A549 (cell line): ENCODE data around the gene SLC35D2. TPM values are rescaled to one million over a fixed set of nuclear protein-coding genes. Genes with fewer than 3 reads are reported as not detected.
"Not testable (repeated sequence)": the region's sequence is repeated elsewhere in the genome, so short reads cannot be mapped to it uniquely, and the experiment has no call there.

Experiments used
- ATAC-seq, 2 experiments: fragments of 200-7000 bp in 1 of 2; fragments of >200 bp in 1 of 2; cut with Nextera tagmentation in 1 of 2; cut with Tn5 transposase in 1 of 2; 3 replicates each; pipeline versions ENCODE4 v1.8.0 to v1.9.1; 2018 to 2020; ENCODE audit warnings: mild to moderate bottlenecking in 1 of 2, moderate library complexity in 1 of 2
- CTCF ChIA-PET: fragments of 300-600 bp; sonication (Branson Sonifier 250); formaldehyde crosslinking; extraction: SDS; loops from one replicate; lab custom pipeline; 2021; ENCODE audit warnings: antibody characterized with exemption, inconsistent platforms; lab: Yijun Ruan, JAX
- POLR2A ChIA-PET: fragments of 350-600 bp; formaldehyde crosslinking; extraction: SDS; loops from one replicate; lab custom pipeline; 2021; ENCODE audit warnings: antibody characterized with exemption, inconsistent platforms; lab: Yijun Ruan, JAX
- DNase-seq, 2 experiments: peaks; one replicate each; pipeline versions ENCODE4 v3.0.0 to v3.0.0-alpha.2; 2011 to 2016; ENCODE audit warnings: low read depth in 1 of 2, low spot score in 1 of 2
- FAIRE-seq: peaks from 2 replicates; lab custom pipeline; 2011; peaks lifted over from hg19 to GRCh38; lab: Jason Lieb, UNC
- H3K27ac ChIP-seq, 2 experiments: fragments of >200 bp; sonication (Bioruptor Twin); formaldehyde crosslinking; 3 replicates each; pipeline ENCODE4 v1.5.1; 2016 to 2017
- H3K4me1 ChIP-seq: fragments of >200 bp; sonication (Bioruptor Twin); formaldehyde crosslinking; 3 replicates; pipeline ENCODE4 v1.6.1; 2016
- H3K4me2 ChIP-seq: fragments of >200 bp; sonication (Bioruptor Twin); formaldehyde crosslinking; 3 replicates; pipeline ENCODE4 v1.6.1; 2016
- H3K4me3 ChIP-seq: fragments of >200 bp; sonication (Bioruptor Twin); formaldehyde crosslinking; 3 replicates; pipeline ENCODE4 v1.5.1; 2016
- H3K9me3 ChIP-seq: fragments of >200 bp; sonication (Bioruptor Twin); formaldehyde crosslinking; 3 replicates; pipeline ENCODE4 v1.6.1; 2016
- BHLHE40 ChIP-seq: IDR thresholded peaks from 2 replicates; pipeline ENCODE4 v1.6.1; 2012; ENCODE audit warnings: low read depth, low read length, inconsistent platforms
- CHD4 ChIP-seq: fragments of 200-600 bp; sonication (generic); IDR thresholded peaks from 2 replicates; pipeline ENCODE4 v1.6.1; 2016; ENCODE audit warnings: antibody characterized with exemption, mild to moderate bottlenecking, borderline replicate concordance
- EHF ChIP-seq: fragments of 250-450 bp; sonication (Bioruptor Pico); IDR thresholded peaks from 2 replicates; pipeline ENCODE4 v1.5.0; 2020; ENCODE audit warnings: mild to moderate bottlenecking
- ELK1 ChIP-seq: fragments of 150-350 bp; IDR thresholded peaks from 2 replicates; pipeline ENCODE4 v1.6.1; 2014; ENCODE audit warnings: low read depth, mild to moderate bottlenecking, low read length
- HEYL ChIP-seq: fragments of 250-450 bp; sonication (Bioruptor Pico); IDR thresholded peaks from 2 replicates; pipeline ENCODE4 v1.8.0; 2021; ENCODE audit warnings: mild to moderate bottlenecking, moderate library complexity
- HOXA7 ChIP-seq: fragments of 250-450 bp; sonication (Bioruptor Pico); IDR thresholded peaks from 2 replicates; pipeline ENCODE4 v1.5.0; 2020; ENCODE audit warnings: mild to moderate bottlenecking, moderate library complexity
- JUN ChIP-seq, 2 experiments: fragments of >200 bp; sonication (Bioruptor Twin); formaldehyde crosslinking; IDR thresholded peaks; 2 replicates in 1 of 2; 3 replicates in 1 of 2; pipeline ENCODE4 v1.6.1; 2016 to 2017
- KDM1A ChIP-seq: fragments of 200-600 bp; sonication (generic); IDR thresholded peaks from 2 replicates; pipeline ENCODE4 v1.6.1; 2016; ENCODE audit warnings: low read depth, mild to moderate bottlenecking
- KDM5A ChIP-seq: fragments of 200-600 bp; sonication (generic); IDR thresholded peaks from 2 replicates; pipeline ENCODE4 v1.6.1; 2016; ENCODE audit warnings: antibody characterized with exemption, mild to moderate bottlenecking
- MAFK ChIP-seq: fragments of 450-650 bp; IDR thresholded peaks from 2 replicates; pipeline ENCODE4 v1.6.1; 2014; ENCODE audit not compliant: partially characterized antibody
- MYC ChIP-seq: IDR thresholded peaks from 2 replicates; pipeline ENCODE4 v1.6.1; 2012; ENCODE audit warnings: mild to moderate bottlenecking, inconsistent platforms, low read length, improper control_type of control experiment, borderline replicate concordance
- PHF8 ChIP-seq: fragments of 200-600 bp; sonication (generic); IDR thresholded peaks from 2 replicates; pipeline ENCODE4 v1.6.1; 2016; ENCODE audit warnings: low read depth, mild to moderate bottlenecking, antibody characterized with exemption, moderate library complexity, borderline replicate concordance
- POLR2AphosphoS2 ChIP-seq: conservative IDR thresholded peaks from 2 replicates; pipeline ENCODE4 v1.6.1; 2012; ENCODE audit warnings: low read length, improper control_type of control experiment, inconsistent platforms
- RAD21 ChIP-seq, 2 experiments: fragments of >200 bp in 1 of 2; sonication (Bioruptor Twin) in 1 of 2; formaldehyde crosslinking in 1 of 2; IDR thresholded peaks in 1 of 2; conservative IDR thresholded peaks in 1 of 2; 2 replicates in 1 of 2; 3 replicates in 1 of 2; pipeline ENCODE4 v1.6.1; 2012 to 2018; ENCODE audit warnings: inconsistent platforms in 1 of 2
- RNF2 ChIP-seq: fragments of 200-600 bp; sonication (generic); IDR thresholded peaks from 2 replicates; pipeline ENCODE4 v1.6.1; 2016; ENCODE audit warnings: low read depth, mild to moderate bottlenecking, antibody characterized with exemption, moderate library complexity, borderline replicate concordance
- SMC3 ChIP-seq: fragments of >200 bp; sonication (Bioruptor Twin); formaldehyde crosslinking; IDR thresholded peaks from 3 replicates; pipeline ENCODE4 v1.6.1; 2018; ENCODE audit warnings: inconsistent platforms
- USF2 ChIP-seq: fragments of 450-650 bp; IDR thresholded peaks from 2 replicates; pipeline ENCODE4 v1.6.1; 2014; ENCODE audit warnings: antibody characterized with exemption
- ZC3H11A ChIP-seq: fragments of 450-650 bp; IDR thresholded peaks from 2 replicates; pipeline ENCODE4 v1.6.1; 2014; ENCODE audit warnings: antibody characterized with exemption, mild to moderate bottlenecking
- ZNF302 ChIP-seq: fragments of 250-450 bp; sonication (Bioruptor Pico); IDR thresholded peaks from 2 replicates; pipeline ENCODE4 v1.9.0; 2021; ENCODE audit warnings: inconsistent platforms, mild to moderate bottlenecking, moderate library complexity
- WGBS: methylation state at CpG from one replicate; pipeline ENCODE4 v1.1.6; 2017; ENCODE audit errors: missing lambda C conversion rate; 5-methylcytosine and 5-hydroxymethylcytosine counted together
- polyA plus RNA-seq, 4 experiments: library from polyadenylated mRNA; depleted of rRNA in 3 of 4; stranded (reverse); fragments of >200 nt; fragmentation: RNase III in 1 of 4; extraction: RNeasy Plus Mini Kit Qiagen cat#74134 plus additional on column Dnase treatment in 1 of 4; gene quantifications; 2 replicates in 3 of 4; 3 replicates in 1 of 4; pipeline ENCODE4 v1.2.3, GENCODE V29; 2011 to 2017
- TF ChIP-seq, protein P1 (sequence below): fragments of >200 bp; sonication (Bioruptor Twin); formaldehyde crosslinking; IDR thresholded peaks from 2 replicates; pipeline ENCODE4 v1.6.1; 2016
- TF ChIP-seq, protein P2 (sequence below): fragments of >200 bp; sonication (Bioruptor Twin); formaldehyde crosslinking; IDR thresholded peaks from 3 replicates; pipeline ENCODE4 v1.5.1; 2016
- TF ChIP-seq, protein P3 (sequence below): fragments of 250-450 bp; sonication (Bioruptor Pico); IDR thresholded peaks from 2 replicates; pipeline ENCODE4 v1.5.0; 2021; ENCODE audit warnings: mild to moderate bottlenecking, moderate library complexity, borderline replicate concordance
- TF ChIP-seq, protein P4 (sequence below): fragments of 200-600 bp; sonication (generic); IDR thresholded peaks from 2 replicates; pipeline ENCODE4 v1.6.1; 2016; ENCODE audit warnings: antibody characterized with exemption, mild to moderate bottlenecking, moderate library complexity

Gene SLC35D2
- polyA plus RNA-seq, 2 of the 4 experiments (the other 2 are of a cell fraction) = 13.8 to 29.8 TPM

- no peak overlapping the region for H3K4me2 ChIP-seq
- no peaks in the 10 kb centered on the region; the same call in 2 of the 3 replicates for H3K4me1 ChIP-seq
- ChIA-PET CTCF (interaction anchor here (0.6 to 3.7 kb wide), 42 partner anchors 9 to 1690 kb away, joined by 3 to 42 read pairs (median 4); partner anchors contain the start of gene SLC35D2), POLR2A (no interaction called here)
- no peak overlapping the region for H3K4me3 ChIP-seq
- H3K9me3 ChIP-seq = peaks cover 15% of the 10 kb centered on the region
- WGBS = 45% methylated on average over 9 of the region's 9 CpGs
- FAIRE-seq (no peak), DNase-seq (peak; percentile 60 to 69), ATAC-seq (peak; percentile 50 to 89; a peak in 4 of 6 replicates)
- TF ChIP-seq KDM5A = no peak
- TF ChIP-seq RAD21 (conservative IDR thresholded peaks at IDR 0.05 in 1 of 2, IDR thresholded peaks at IDR 0.05 in 1 of 2) = peak; percentile 83 to 84
- TF ChIP-seq MYC = no peak
- TF ChIP-seq JUN (IDR thresholded peaks at IDR 0.05) = no peak
- TF ChIP-seq HOXA7 (CRISPR knock-in tag) = no peak
- no peak for TF ChIP-seq POLR2AphosphoS2
- TF ChIP-seq PHF8 = no peak
- TF ChIP-seq ELK1 = no peak
- peak; percentile 79 for TF ChIP-seq SMC3
- TF ChIP-seq, protein P1, sequence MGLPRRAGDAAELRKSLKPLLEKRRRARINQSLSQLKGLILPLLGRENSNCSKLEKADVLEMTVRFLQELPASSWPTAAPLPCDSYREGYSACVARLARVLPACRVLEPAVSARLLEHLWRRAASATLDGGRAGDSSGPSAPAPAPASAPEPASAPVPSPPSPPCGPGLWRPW = no peak
- TF ChIP-seq HEYL (CRISPR knock-in tag) = no peak
- TF ChIP-seq ZC3H11A = no peak
- TF ChIP-seq USF2 = no peak
- TF ChIP-seq MAFK = no peak
- TF ChIP-seq CHD4 = no peak
- TF ChIP-seq, protein P2, sequence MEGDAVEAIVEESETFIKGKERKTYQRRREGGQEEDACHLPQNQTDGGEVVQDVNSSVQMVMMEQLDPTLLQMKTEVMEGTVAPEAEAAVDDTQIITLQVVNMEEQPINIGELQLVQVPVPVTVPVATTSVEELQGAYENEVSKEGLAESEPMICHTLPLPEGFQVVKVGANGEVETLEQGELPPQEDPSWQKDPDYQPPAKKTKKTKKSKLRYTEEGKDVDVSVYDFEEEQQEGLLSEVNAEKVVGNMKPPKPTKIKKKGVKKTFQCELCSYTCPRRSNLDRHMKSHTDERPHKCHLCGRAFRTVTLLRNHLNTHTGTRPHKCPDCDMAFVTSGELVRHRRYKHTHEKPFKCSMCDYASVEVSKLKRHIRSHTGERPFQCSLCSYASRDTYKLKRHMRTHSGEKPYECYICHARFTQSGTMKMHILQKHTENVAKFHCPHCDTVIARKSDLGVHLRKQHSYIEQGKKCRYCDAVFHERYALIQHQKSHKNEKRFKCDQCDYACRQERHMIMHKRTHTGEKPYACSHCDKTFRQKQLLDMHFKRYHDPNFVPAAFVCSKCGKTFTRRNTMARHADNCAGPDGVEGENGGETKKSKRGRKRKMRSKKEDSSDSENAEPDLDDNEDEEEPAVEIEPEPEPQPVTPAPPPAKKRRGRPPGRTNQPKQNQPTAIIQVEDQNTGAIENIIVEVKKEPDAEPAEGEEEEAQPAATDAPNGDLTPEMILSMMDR = peak; percentile 87
- no peak overlapping the region for H3K27ac ChIP-seq
These were observed 66.1 kb downstream of the SLC35D2 start for GRCh38 chr9:96317335-96317980.

DNA sequence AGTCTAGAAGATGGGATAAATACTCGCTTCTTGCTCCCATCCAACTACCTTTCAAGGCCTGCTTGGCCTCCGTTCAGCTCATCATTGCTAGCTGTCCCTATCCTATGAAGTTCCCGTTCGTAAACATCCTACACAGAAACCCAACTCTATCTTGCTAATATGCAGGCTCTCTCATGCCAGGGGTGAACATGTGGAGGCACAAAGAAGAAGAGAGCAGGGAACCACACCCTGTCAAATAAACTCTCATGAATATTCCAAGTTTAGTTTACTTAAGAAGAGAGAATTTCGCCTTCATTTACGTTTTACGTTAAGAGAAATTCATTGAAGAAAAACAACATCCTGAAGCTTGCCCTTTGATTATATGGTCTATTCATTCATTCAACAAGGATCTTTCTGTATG is 73.7 kb downstream of the SLC35D2 start:
- ATAC-seq (no peak), FAIRE-seq (no peak), DNase-seq (no peak)
- TF ChIP-seq, protein P3, sequence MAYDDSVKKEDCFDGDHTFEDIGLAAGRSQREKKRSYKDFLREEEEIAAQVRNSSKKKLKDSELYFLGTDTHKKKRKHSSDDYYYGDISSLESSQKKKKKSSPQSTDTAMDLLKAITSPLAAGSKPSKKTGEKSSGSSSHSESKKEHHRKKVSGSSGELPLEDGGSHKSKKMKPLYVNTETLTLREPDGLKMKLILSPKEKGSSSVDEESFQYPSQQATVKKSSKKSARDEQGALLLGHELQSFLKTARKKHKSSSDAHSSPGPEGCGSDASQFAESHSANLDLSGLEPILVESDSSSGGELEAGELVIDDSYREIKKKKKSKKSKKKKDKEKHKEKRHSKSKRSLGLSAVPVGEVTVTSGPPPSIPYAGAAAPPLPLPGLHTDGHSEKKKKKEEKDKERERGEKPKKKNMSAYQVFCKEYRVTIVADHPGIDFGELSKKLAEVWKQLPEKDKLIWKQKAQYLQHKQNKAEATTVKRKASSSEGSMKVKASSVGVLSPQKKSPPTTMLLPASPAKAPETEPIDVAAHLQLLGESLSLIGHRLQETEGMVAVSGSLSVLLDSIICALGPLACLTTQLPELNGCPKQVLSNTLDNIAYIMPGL (CRISPR knock-in tag) = no peak
- TF ChIP-seq KDM5A = no peak
- no peak for TF ChIP-seq KDM1A
- TF ChIP-seq CHD4 = no peak
- TF ChIP-seq EHF (CRISPR knock-in tag) = no peak
- no peak for TF ChIP-seq JUN (IDR thresholded peaks at IDR 0.05)
- no peak for TF ChIP-seq RNF2
- TF ChIP-seq BHLHE40 = no peak
- TF ChIP-seq ZNF302 = no peak
- TF ChIP-seq, protein P4, sequence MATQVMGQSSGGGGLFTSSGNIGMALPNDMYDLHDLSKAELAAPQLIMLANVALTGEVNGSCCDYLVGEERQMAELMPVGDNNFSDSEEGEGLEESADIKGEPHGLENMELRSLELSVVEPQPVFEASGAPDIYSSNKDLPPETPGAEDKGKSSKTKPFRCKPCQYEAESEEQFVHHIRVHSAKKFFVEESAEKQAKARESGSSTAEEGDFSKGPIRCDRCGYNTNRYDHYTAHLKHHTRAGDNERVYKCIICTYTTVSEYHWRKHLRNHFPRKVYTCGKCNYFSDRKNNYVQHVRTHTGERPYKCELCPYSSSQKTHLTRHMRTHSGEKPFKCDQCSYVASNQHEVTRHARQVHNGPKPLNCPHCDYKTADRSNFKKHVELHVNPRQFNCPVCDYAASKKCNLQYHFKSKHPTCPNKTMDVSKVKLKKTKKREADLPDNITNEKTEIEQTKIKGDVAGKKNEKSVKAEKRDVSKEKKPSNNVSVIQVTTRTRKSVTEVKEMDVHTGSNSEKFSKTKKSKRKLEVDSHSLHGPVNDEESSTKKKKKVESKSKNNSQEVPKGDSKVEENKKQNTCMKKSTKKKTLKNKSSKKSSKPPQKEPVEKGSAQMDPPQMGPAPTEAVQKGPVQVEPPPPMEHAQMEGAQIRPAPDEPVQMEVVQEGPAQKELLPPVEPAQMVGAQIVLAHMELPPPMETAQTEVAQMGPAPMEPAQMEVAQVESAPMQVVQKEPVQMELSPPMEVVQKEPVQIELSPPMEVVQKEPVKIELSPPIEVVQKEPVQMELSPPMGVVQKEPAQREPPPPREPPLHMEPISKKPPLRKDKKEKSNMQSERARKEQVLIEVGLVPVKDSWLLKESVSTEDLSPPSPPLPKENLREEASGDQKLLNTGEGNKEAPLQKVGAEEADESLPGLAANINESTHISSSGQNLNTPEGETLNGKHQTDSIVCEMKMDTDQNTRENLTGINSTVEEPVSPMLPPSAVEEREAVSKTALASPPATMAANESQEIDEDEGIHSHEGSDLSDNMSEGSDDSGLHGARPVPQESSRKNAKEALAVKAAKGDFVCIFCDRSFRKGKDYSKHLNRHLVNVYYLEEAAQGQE = no peak
- no peak for TF ChIP-seq MAFK
- Histone ChIP-seq H3K4me3 (no peak overlapping the region), H3K9me3 (peaks cover 17% of the 10 kb centered on the region), H3K27ac (no peak overlapping the region), H3K4me2 (no peak overlapping the region), H3K4me1 (no peaks in the 10 kb centered on the region)
- CTCF ChIA-PET = interaction anchor here (0.8 to 3.6 kb wide), 5 partner anchors 8 to 92 kb away, joined by 3 to 16 read pairs (median 6); no protein-coding TSS in a partner anchor
- WGBS = 92% methylated on average over 7 of the region's 7 CpGs
- POLR2A ChIA-PET = no interaction called here

DNA sequence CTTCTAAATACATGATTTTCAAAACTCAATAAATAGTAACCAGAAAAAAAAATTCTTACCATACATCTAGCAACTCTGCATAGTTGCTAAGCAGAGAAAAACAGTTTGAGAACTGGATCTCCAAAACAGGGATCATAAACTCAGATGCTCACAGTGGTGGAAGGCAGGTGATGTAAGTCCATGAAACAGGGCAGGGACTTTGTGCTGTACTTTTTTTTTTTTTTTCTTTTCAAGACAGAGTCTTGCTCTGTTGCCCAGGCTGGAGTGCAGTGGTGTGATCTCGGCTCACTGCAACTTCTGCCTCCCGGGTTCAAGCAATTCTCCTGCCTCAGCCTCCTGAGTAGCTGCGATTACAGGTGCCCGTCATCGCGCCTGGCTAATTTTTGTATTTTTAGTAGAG is 76.6 kb downstream of the SLC35D2 start:
- DNase-seq, H3K27ac ChIP-seq, ATAC-seq, H3K9me3 ChIP-seq, H3K4me3 ChIP-seq, H3K4me1 ChIP-seq, POLR2A ChIA-PET, FAIRE-seq, H3K4me2 ChIP-seq: not testable (repeated sequence)
- CTCF ChIA-PET = interaction anchor here (3.6 kb wide), 1 partner anchor 10 kb away, joined by 16 read pairs; no protein-coding TSS in a partner anchor
- 89% methylated on average over 6 of the region's 6 CpGs for WGBS
